HG03280 (cell line): ENCODE data around the gene IQGAP3.
A peak's percentile ranks its signal among the peaks of the same experiment; 100 is the strongest.

Source experiments
- ATAC-seq: cut with Tn5 transposase; IDR thresholded peaks from one replicate; pipeline ENCODE4 v1.9.1; 2021; ENCODE audit warnings: mild to moderate bottlenecking, moderate library complexity; ENCODE audit not compliant: unreplicated experiment

IQGAP3 gene

DNA sequence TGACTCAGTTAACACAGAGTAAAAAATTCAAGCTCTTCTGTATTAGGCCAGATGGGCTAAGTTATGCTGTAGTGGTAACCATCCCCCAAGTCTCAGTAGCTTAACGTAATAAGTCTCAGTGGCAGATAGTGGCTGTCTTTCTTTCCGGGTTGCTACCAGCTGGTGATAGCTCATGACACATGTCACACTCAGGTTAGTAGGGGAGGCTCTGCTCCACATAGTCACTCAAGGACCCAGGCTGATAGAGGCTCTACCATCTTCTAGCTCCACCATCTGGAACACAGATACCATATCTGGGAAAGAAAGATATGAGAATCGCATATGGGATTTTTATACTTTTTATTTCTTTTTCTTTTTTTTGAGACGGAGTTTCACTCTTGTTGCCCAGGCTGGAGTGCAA lies 55.5 kb downstream of the IQGAP3 start:
- no peak for ATAC-seq

GRCh38 chr1:156515956-156516355 lies 56.4 kb downstream of the IQGAP3 start:
- no peak for ATAC-seq

DNA sequence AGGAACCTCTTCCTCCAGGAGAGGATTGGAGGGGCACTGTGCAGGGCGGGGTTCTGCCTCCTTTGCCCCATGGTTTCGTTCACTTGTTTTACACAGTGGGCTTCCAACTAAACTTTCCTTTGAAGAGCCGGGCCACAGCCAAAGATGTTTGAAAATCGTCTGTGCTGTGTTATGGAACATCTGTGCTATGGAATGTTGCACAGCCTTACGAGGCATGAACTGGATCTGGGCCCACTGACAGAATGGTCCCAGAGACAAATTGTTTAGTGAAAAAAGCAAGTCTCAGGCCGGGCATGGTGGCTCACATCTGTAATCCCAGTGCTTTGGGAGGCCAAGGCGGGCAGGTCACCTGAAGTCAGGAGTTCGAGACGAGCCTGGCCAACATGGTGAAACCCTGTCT lies 59.2 kb downstream of the IQGAP3 start:
- no peak for ATAC-seq

GRCh38 chr1:156511644-156512043 lies 60.7 kb downstream of the IQGAP3 start:
- no peak for ATAC-seq

DNA sequence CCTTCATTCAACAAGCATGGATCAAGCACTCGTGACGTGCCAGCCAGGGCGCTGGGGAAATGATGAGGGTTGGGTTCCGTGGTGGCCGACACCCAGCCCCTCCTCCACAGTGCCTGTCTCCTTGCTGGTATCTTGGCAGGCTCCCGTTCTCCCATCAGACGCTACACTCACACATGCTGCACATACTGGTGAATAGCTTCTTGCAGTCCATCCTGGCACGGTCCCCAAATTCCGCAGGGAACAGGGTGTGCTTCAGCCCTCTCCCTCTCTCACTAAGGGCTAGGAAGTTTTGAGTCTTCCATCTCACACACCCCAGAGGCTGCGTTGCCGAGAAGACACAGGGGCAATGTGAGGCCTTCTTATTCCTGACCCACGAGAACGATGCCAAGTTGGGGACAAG lies 61.7 kb downstream of the IQGAP3 start:
- ATAC-seq = no peak

- ATAC-seq = no peak
These were observed 62.8 kb downstream of the IQGAP3 start for GRCh38 chr1:156509424-156510034.

DNA sequence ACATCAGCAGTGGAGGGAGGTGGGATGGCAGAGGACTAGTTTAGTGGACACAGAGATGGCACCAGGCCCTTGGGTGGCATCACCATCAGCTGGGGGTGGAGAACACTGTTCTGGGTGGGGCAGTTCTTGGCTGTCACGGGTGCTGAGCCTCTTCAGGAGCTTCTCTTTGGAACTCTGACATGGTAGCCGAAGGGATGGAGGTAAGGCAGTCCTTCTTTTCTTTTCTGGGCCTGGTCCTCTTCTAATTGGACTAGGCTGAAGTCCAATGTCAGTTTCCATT lies 63.5 kb downstream of the IQGAP3 start:
- no peak for ATAC-seq

- ATAC-seq = no peak
These were observed 64.0 kb downstream of the IQGAP3 start for GRCh38 chr1:156508205-156508954.

DNA sequence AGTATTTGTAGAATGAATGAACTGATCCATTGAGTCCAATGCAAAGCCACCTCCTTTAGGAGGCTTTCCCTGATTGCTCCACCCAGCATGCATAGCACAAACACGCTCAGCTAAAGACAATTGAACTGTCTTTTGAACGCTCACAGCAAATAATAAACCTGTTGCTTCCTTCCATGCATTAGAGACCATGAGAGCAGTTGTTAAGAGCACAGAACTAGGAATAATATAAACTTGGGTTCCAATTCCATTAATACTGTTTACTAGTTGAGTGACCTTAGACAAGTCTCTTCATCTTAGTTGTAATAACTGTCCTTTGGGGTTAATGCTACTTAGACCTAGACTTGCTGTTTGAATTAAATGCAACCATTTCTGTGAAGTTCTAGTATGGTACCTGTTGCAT lies 65.9 kb downstream of the IQGAP3 start:
- ATAC-seq = no peak

GRCh38 chr1:156505679-156506298 lies 66.6 kb downstream of the IQGAP3 start:
- no peak for ATAC-seq

- peak; percentile 34 for ATAC-seq
These were observed 67.3 kb downstream of the IQGAP3 start for GRCh38 chr1:156504821-156505678.

GRCh38 chr1:156504438-156504813 lies 67.9 kb downstream of the IQGAP3 start:
- ATAC-seq = no peak

GRCh38 chr1:156503698-156504437 lies 68.5 kb downstream of the IQGAP3 start:
- ATAC-seq = no peak

DNA sequence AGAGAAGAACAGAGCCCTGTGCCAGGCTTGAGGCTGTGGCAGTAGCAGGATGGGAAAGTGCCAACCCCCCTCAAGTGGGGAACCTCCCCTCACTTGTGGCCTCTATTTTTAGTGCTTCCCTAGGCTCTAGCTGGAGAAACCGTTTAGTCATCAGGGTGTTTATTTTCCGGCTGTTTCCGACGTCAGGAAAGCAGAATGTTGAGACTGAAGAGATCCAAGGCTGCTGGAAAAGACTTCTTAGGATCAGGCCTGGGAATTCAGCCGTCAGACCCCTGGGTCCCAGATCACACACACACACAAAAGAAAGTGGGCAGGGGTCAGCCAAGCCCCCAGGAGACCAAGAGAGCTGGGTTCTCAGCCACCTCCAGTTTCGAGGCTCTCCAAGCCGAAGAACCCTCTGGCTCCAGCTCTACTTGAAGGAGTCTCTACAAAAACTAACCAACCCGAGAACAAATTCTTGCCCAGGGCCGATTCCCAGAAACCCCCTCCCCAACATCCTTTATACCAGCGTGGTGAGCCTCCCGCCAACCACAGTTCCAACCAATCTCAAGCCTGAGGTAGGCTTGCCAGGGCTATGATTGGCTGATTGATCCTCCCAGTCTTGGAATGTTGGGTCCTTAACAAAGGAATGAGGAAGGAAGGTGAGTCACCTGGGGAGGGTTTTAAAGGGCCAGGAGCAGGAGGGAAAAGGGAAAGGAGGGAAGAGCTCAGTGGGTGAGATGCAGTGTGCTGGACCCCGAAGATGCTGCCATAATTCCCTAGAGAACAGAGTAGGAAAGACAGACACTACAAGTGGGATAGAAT lies 69.3 kb downstream of the IQGAP3 start:
- no peak for ATAC-seq

DNA sequence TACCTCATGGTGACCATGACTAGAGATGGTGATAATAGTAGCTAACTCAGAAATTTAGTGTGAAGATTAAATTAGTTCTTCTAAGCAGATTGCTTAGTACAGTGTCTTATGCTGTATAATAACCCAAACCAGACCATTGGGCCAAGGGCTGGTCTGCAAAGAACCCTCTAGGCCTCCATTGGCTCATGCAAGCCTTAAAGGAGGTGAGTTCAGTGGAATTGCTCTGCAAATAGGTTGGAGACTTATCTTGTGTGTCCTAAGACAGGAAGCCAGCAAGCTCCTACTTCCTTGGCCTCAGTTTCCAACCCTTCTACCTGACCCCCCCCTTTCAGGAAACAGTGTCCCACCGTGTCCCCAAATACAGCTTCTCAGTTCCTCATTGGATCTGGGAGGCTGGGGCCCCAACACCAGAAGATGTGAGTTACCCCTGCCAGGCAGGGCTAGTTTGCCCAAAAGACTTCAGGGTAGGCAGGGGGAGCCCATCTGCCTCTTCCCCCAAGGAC lies 69.9 kb downstream of the IQGAP3 start:
- no peak for ATAC-seq

DNA sequence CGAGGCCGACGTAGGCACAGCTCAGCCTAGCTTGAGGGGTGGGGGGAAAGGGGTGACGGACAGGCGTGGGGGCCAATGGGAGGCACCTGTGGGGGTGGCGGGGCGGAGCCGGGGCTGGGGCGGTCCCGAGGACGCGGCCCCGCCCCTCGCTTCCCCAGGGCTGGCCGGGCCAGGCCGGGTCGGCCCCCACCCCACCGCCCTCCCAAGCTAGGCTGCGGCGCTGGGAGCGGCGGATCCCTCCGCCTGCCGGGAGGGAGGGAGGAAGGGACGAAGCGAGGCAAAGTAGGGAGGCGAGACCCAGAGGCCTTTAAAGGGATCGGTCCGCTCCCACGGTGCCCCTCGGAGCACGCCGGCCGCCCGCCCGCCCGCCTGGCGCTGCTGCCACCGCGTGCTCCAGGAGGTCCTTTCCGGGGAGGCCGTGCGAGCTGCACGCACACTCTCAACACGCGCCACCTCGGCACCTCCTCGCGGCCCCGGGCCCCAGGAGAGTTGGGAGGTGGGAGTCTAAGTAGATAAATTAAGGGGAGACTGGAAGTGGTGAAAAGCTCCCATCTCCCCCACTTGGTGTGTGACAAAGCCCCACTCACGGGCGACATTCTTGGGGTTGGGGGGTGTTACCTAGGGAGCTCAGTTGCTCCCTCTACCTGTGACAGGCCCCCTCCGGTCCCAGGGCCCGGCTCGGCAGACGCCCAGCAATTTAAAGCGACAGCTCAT lies 71.4 kb downstream of the IQGAP3 start:
- ATAC-seq = peak; percentile 53

- ATAC-seq = peak; percentile 1
These were observed 71.9 kb downstream of the IQGAP3 start, which contains the start of gene MEF2D for GRCh38 chr1:156500543-156500792. Gene MEF2D, minus strand, starts transcription at chr1:156500775. Its CDS starts 17,483 bp downstream, at chr1:156483292.

DNA sequence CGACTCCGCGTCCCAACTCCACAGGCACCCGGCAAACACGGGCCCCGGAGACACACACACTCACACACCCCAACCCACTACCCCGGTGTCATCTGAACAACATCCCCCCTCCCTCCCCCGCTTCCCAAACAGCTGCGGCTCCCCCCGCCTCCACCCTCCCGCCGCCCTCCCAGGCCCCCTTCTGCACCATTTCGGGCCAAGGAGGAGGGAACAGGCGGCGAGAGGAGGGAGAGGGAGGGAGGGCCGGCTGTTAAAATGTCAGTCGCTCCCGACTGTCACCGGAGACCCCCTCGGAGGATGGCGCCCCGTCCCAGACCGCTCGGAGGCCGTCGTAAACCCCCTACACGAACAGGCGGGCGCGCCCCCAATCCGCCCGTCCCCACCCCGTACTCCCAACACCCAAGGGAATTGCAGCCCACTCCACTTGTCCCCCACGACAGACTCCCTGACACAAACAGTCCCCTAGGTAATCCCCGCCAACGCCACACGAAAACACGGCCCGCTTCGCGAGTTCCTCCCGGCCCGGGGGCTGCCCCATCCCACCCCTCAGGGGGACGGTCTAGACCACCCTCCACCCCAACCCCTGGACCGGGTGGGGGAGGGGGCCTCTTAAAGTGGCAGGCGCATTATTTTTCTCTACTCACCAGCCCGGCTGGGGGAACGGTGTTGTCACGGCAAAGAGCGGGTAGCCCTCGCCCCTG lies 72.4 kb downstream of the IQGAP3 start:
- peak; percentile 3 for ATAC-seq
